ENCODE results near the gene CHCHD5. TPM values are rescaled to one million over a fixed set of nuclear protein-coding genes. Genes with fewer than 3 reads are reported as not detected.
"Not testable (repeated sequence)": the region's sequence is repeated elsewhere in the genome, so short reads cannot be mapped to it uniquely, and the experiment has no call there.

Gene CHCHD5
- total RNA-seq, 1 donor = 10.1 TPM

DNA sequence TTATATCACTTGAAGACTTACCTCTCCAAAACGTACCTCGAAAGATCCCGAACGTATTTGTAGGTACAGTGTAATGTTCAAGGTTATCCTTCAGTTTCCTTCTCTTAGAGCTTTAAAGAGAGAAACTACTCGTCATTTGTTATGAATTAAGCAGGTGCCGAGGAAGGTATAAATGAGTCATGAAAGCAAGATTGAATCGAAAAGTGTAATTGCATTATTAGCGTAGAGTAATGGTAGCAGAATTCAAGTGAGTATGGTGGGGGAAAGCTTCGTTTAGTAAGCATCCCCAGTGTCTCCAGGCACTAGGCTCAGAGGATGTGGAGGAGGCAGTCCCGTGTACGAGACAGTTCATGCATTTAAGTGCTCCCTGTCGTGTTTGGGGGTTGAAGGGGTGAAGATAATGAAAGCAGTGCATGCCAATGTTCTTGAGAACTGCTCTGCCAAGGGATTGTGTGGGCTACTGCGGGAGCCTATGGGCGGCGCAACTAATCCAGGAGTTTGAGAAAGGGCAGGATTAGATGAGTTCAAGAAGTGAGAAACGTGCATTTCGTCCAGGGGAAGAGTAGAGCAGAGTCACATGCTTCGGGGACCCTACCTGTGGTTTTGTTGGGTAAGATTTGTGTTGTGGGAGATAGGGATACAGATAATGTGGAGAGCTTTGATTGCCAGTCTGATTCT, 41.3 kb upstream of the CHCHD5 start:
- TF ChIP-seq, protein P1, sequence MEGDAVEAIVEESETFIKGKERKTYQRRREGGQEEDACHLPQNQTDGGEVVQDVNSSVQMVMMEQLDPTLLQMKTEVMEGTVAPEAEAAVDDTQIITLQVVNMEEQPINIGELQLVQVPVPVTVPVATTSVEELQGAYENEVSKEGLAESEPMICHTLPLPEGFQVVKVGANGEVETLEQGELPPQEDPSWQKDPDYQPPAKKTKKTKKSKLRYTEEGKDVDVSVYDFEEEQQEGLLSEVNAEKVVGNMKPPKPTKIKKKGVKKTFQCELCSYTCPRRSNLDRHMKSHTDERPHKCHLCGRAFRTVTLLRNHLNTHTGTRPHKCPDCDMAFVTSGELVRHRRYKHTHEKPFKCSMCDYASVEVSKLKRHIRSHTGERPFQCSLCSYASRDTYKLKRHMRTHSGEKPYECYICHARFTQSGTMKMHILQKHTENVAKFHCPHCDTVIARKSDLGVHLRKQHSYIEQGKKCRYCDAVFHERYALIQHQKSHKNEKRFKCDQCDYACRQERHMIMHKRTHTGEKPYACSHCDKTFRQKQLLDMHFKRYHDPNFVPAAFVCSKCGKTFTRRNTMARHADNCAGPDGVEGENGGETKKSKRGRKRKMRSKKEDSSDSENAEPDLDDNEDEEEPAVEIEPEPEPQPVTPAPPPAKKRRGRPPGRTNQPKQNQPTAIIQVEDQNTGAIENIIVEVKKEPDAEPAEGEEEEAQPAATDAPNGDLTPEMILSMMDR (IDR thresholded peaks at IDR 0.05; ENCODE audit: extremely low read depth, low read depth, low read length) = no peak
- peaks cover 14% of the 10 kb centered on the region for H3K4me1 ChIP-seq (ENCODE audit: insufficient read depth, low read length)
- peaks cover 37% of the 10 kb centered on the region for H3K79me2 ChIP-seq (ENCODE audit: insufficient read depth, low read length)
- H3K36me3 ChIP-seq (ENCODE audit: insufficient read depth, low read length) = peaks cover 13% of the 10 kb centered on the region
- H3K27me3 ChIP-seq (ENCODE audit: insufficient read depth, low read length) = no peaks in the 10 kb centered on the region
- H3K9me3 ChIP-seq (ENCODE audit: low read depth, low read length) = no peaks in the 10 kb centered on the region
- H3K4me2 ChIP-seq (ENCODE audit: insufficient read depth, low read length) = peak overlapping the region; percentile 84
- no peaks in the 10 kb centered on the region for H4K20me1 ChIP-seq (ENCODE audit: insufficient read depth, low read length)
- no peak overlapping the region for H3K27ac ChIP-seq (ENCODE audit: low read depth, low read length)
- H2AFZ ChIP-seq (ENCODE audit: low read length) = peak overlapping the region; percentile 99
- peak overlapping the region; percentile 99 for H3K4me3 ChIP-seq (ENCODE audit: insufficient read depth, low read length)
- no peak for DNase-seq (ENCODE audit: insufficient read length, low spot score, missing footprints)

DNA sequence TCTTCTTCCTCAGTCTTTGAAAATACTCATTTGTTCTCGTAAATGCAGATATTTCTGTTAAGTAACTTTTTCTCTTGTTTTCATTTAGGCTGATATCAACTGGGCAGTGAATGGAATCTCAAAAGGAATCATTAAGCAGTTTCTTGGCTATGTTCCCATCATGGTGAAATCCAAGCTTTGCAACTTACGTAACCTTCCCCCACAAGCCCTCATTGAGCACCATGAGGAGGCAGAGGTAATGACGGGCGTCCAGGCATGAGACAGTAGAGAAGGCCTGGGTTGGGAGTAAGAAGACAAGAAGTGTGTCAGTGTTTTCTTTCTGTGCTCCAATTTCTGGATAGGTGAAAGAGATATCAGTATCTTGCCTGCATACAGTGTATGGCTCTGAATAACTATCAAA, 37.1 kb upstream of the CHCHD5 start:
- no peak overlapping the region for H3K4me3 ChIP-seq (ENCODE audit: insufficient read depth, low read length)
- peaks cover 36% of the 10 kb centered on the region for H3K79me2 ChIP-seq (ENCODE audit: insufficient read depth, low read length)
- H4K20me1 ChIP-seq (ENCODE audit: insufficient read depth, low read length) = no peaks in the 10 kb centered on the region
- TF ChIP-seq, protein P1 (IDR thresholded peaks at IDR 0.05; ENCODE audit: extremely low read depth, low read depth, low read length) = no peak
- DNase-seq (ENCODE audit: insufficient read length, low spot score, missing footprints) = no peak
- no peaks in the 10 kb centered on the region for H3K9me3 ChIP-seq (ENCODE audit: low read depth, low read length)
- H3K36me3 ChIP-seq (ENCODE audit: insufficient read depth, low read length) = peaks cover 37% of the 10 kb centered on the region
- no peak overlapping the region for H3K27ac ChIP-seq (ENCODE audit: low read depth, low read length)
- no peaks in the 10 kb centered on the region for H3K27me3 ChIP-seq (ENCODE audit: insufficient read depth, low read length)
- H3K4me2 ChIP-seq (ENCODE audit: insufficient read depth, low read length) = no peak overlapping the region
- H2AFZ ChIP-seq (ENCODE audit: low read length) = no peak overlapping the region
- H3K4me1 ChIP-seq (ENCODE audit: insufficient read depth, low read length) = peaks cover 8% of the 10 kb centered on the region

DNA sequence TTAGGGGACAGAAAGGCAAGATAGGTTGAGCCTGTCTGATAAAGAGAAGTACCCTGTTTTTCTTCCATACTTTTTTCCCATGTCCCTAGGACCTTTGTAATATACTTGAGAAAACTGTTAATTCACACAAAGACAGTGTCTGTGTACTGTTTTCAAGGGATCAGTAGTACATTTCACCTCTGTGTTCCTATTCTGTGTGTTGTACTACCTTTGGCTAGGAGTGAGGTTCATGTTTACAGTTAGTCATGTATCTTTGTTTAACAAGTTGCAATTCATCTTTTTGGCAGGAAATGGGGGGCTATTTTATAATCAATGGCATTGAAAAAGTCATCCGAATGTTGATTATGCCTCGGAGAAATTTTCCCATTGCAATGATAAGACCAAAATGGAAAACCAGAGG, 35.4 kb upstream of the CHCHD5 start:
- Histone ChIP-seq H3K27me3 (ENCODE audit: insufficient read depth, low read length) (no peaks in the 10 kb centered on the region), H3K36me3 (ENCODE audit: insufficient read depth, low read length) (peaks cover 41% of the 10 kb centered on the region), H3K4me2 (ENCODE audit: insufficient read depth, low read length) (no peak overlapping the region), H3K4me1 (ENCODE audit: insufficient read depth, low read length) (no peaks in the 10 kb centered on the region), H2AFZ (ENCODE audit: low read length) (no peak overlapping the region), H3K27ac (ENCODE audit: low read depth, low read length) (no peak overlapping the region), H4K20me1 (ENCODE audit: insufficient read depth, low read length) (no peaks in the 10 kb centered on the region), H3K9me3 (ENCODE audit: low read depth, low read length) (no peaks in the 10 kb centered on the region), H3K79me2 (ENCODE audit: insufficient read depth, low read length) (peaks cover 20% of the 10 kb centered on the region), H3K4me3 (ENCODE audit: insufficient read depth, low read length) (no peak overlapping the region)
- no peak for DNase-seq (ENCODE audit: insufficient read length, low spot score, missing footprints)
- TF ChIP-seq, protein P1 (IDR thresholded peaks at IDR 0.05; ENCODE audit: extremely low read depth, low read depth, low read length) = no peak

DNA sequence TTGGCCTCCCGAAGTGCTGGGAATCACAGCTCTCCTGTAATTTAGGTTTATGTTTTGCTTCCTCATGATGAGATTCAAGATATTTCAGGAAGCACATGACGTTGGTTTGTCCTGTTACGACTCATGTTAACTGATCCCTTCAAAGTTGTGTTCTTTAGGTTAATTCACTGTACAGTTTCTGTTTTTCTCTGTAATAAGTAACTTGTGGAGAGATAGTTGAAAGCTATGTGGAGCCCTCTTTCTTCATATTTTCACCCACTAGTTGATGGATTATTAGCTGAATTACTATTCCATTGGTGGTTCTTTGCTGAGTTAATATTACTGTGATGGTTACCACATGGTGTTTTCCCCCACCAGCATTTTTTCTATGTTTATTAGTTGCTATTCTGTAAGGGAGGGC, 18.3 kb upstream of the CHCHD5 start:
- H4K20me1 ChIP-seq (ENCODE audit: insufficient read depth, low read length) = no peaks in the 10 kb centered on the region
- no peaks in the 10 kb centered on the region for H3K27me3 ChIP-seq (ENCODE audit: insufficient read depth, low read length)
- H3K36me3 ChIP-seq (ENCODE audit: insufficient read depth, low read length) = peaks cover 46% of the 10 kb centered on the region
- H3K4me1 ChIP-seq (ENCODE audit: insufficient read depth, low read length) = no peaks in the 10 kb centered on the region
- H3K27ac ChIP-seq (ENCODE audit: low read depth, low read length) = no peak overlapping the region
- no peak overlapping the region for H2AFZ ChIP-seq (ENCODE audit: low read length)
- H3K79me2 ChIP-seq (ENCODE audit: insufficient read depth, low read length) = no peaks in the 10 kb centered on the region
- no peak for DNase-seq (ENCODE audit: insufficient read length, low spot score, missing footprints)
- H3K4me3 ChIP-seq (ENCODE audit: insufficient read depth, low read length) = no peak overlapping the region
- H3K4me2 ChIP-seq (ENCODE audit: insufficient read depth, low read length) = no peak overlapping the region
- TF ChIP-seq, protein P1 (IDR thresholded peaks at IDR 0.05; ENCODE audit: extremely low read depth, low read depth, low read length) = no peak
- H3K9me3 ChIP-seq (ENCODE audit: low read depth, low read length) = no peaks in the 10 kb centered on the region

DNA sequence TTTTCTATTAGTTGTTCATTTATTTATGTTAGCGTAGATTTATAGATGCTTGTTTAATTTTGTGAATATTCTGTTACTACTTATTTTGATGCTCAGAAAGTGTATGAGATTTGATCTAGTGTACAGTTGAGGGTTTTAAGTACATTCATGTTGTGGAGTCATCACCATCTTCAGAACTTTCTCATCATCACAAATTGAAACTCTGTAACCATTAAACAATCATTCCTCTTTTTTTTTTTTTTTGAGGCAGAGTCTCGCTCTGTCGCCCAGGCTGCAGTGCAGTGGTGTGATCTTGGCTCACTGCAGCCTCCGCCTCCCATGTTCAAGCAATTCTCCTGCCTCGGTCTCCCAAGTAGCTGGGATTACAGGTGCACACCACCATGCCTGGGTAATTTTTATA, 17.9 kb upstream of the CHCHD5 start:
- H3K4me2 ChIP-seq (ENCODE audit: insufficient read depth, low read length); DNase-seq (ENCODE audit: insufficient read length, low spot score, missing footprints); H3K9me3 ChIP-seq (ENCODE audit: low read depth, low read length); H3K27ac ChIP-seq (ENCODE audit: low read depth, low read length); H3K79me2 ChIP-seq (ENCODE audit: insufficient read depth, low read length); H3K4me1 ChIP-seq (ENCODE audit: insufficient read depth, low read length); H3K4me3 ChIP-seq (ENCODE audit: insufficient read depth, low read length); H2AFZ ChIP-seq (ENCODE audit: low read length); H4K20me1 ChIP-seq (ENCODE audit: insufficient read depth, low read length); H3K27me3 ChIP-seq (ENCODE audit: insufficient read depth, low read length): not testable (repeated sequence)
- peaks cover 46% of the 10 kb centered on the region for H3K36me3 ChIP-seq (ENCODE audit: insufficient read depth, low read length)
